Prostate gland (tissue), 2 donors: Measurements from ENCODE around the gene RARB.

Experiments
- POLR2AphosphoS5 ChIP-seq: sonication (generic); formaldehyde crosslinking; IDR thresholded peaks from one replicate; pipeline ENCODE4 v1.6.1; 2017; ENCODE audit warnings: antibody characterized with exemption
- TF ChIP-seq, protein P1 (sequence below), 4 experiments: fragments of 200-600 bp in 2 of 4; fragments of 450-650 bp in 2 of 4; sonication (generic) in 2 of 4; IDR thresholded peaks; 1 replicate in 3 of 4; 2 replicates in 1 of 4; pipeline ENCODE4 v1.5.1; 2016 to 2019; ENCODE audit warnings: antibody characterized with exemption in 4 of 4, mild to moderate bottlenecking in 2 of 4, moderate library complexity in 2 of 4

DNA sequence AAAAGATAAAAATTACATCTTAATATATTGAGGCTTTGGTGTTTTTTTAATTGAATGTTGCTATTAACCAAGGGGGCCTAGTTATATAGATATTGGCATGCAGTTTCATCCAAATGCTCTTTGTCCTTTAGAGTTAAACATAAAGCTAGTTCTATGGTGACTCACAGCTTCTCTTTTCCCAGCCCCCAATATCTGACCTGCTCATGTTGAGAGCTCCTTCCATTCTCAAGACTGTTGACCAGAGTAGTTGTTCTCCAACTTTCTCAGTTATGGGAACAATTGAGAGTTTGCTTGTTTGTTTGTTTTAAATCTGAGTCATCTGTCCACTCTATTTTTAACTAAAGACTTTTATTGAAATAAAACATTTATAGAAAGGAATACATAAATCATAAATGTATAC is 15.8 kb upstream of the RARB start:
- no peak for TF ChIP-seq POLR2AphosphoS5
- TF ChIP-seq, protein P1, sequence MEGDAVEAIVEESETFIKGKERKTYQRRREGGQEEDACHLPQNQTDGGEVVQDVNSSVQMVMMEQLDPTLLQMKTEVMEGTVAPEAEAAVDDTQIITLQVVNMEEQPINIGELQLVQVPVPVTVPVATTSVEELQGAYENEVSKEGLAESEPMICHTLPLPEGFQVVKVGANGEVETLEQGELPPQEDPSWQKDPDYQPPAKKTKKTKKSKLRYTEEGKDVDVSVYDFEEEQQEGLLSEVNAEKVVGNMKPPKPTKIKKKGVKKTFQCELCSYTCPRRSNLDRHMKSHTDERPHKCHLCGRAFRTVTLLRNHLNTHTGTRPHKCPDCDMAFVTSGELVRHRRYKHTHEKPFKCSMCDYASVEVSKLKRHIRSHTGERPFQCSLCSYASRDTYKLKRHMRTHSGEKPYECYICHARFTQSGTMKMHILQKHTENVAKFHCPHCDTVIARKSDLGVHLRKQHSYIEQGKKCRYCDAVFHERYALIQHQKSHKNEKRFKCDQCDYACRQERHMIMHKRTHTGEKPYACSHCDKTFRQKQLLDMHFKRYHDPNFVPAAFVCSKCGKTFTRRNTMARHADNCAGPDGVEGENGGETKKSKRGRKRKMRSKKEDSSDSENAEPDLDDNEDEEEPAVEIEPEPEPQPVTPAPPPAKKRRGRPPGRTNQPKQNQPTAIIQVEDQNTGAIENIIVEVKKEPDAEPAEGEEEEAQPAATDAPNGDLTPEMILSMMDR (IDR thresholded peaks at IDR 0.05) = no peak
